Measurements from ENCODE around the gene RSKR.
"Not testable (repeated sequence)": the region's sequence is repeated elsewhere in the genome, so short reads cannot be mapped to it uniquely, and the experiment has no call there.

The RSKR gene

DNA sequence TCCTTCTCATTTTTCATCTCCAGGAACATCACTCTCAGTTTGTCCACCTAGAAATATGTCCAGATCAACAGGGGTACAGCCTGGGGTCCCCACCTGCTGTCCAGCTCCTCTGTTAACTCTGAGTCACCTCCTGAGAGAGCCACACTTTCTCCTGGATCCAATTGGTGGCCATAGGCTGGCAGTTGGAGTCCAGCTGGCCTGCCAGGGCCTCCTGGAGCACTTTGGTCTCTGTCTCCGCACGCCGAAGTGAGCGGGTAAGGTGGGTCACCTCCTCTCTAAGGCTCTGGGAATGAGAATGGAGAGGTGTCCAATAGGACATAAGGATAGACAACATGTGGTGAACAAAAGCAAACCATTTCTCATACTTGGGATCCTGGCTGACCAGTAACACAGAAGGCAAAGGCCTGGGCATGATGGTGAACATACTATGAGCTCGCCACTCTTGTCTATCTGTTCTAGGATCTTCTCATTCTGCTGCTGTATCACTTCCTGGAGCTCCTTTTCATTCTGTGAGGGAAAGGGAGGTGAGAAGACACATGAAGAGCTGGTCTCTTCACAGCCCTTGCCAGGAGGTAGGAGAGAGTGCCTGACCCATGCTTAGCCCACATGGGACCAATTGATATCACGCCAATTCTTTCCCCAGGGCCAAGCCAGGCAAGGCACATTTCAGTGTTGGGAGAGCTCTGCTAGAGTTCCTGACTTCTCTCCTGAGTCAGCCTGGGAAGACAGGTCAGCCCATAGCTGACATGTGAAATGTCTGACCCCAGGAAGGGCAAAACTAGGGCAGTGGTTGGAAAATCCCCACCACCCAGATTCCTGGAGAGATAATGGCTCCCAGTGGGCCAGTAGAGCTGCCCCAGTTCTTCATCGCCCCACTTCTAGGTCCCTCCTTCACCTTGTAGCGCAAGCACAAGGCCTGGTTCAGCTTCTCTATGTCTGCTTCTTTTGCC lies 35.5 kb downstream of the RSKR start:
- no peak for DNase-seq (ENCODE audit: low spot score)

DNA sequence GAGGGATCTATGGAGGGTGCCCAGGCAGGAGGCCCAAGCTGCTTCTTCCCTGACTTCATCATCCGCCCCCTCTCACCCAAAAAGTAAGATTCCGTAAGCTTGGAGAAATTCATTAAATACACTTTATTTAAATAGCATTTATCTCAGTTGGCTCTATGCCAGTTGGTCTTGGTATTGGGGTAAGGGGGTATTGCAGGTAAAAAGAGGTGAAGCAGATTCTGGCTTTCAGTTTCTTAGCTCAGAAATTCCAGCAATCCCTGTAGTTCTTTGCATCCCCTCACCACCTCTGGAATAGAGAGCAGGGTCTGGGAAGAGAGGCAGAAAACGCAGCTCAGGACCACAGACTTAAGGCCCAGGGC lies 36.5 kb downstream of the RSKR start:
- DNase-seq (ENCODE audit: low spot score): no peak

DNA sequence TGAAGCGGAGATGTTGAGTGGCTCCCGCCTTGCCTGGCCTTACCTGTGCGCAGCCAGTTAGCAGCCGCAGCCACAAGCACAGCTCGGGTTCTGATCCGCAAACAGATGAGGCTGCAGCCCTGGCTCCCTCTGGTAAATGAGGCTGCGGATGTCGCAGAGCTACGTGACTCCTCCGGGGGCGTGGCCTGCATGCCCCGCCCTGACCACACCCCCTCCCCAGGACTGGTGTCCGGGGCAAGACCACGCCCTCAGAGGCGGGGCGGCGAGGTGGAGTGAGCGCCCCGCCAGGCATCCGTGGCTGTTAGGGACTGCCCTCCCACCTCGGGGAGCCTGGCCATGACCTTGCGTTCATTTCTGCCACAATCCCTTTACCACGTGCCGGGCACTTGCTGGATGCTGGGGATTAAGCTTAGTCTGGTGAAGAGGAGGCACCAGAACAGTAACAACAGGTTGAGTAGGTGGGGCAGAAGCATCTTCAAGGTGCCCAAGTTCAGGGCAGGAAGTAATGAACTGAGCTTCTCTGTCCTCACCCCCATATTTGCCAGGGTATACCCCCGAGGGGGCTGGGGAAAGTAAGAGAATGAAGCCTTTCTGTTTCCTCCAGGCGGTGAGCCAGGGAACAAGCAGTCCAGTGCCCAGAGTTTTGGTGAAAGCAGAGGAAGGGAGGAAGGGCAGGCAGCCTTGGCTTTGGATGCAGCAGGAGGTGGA lies 37.1 kb downstream of the RSKR start, which contains the start of gene ALDOC:
TSS of gene ALDOC (minus strand) at position 138 of the 708 bp plus-strand sequence. CDS start 1,363 bp downstream, outside the sequence.
- DNase-seq (ENCODE audit: low spot score): peak; percentile 98

DNA sequence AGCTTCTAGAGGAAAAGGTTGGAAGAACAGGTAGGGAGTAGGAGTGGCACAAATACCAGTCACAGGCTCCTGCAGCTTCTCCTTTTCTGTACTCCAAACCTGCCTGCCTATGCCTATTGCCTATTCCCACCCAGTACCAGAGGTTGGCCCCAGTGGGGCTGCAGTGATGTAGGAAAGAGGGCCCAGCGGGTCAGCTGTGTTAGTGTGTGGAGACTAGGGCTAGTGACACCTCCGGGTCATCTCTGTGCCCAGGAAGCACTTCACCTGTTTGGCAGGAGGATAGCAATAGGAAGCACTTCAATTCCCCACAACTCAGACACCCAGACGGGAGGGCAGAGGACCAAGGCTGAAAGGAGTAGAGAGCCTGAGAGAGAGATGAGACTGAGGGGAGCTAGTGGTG lies 38.0 kb downstream of the RSKR start:
- not testable (repeated sequence) for DNase-seq (ENCODE audit: low spot score)

DNA sequence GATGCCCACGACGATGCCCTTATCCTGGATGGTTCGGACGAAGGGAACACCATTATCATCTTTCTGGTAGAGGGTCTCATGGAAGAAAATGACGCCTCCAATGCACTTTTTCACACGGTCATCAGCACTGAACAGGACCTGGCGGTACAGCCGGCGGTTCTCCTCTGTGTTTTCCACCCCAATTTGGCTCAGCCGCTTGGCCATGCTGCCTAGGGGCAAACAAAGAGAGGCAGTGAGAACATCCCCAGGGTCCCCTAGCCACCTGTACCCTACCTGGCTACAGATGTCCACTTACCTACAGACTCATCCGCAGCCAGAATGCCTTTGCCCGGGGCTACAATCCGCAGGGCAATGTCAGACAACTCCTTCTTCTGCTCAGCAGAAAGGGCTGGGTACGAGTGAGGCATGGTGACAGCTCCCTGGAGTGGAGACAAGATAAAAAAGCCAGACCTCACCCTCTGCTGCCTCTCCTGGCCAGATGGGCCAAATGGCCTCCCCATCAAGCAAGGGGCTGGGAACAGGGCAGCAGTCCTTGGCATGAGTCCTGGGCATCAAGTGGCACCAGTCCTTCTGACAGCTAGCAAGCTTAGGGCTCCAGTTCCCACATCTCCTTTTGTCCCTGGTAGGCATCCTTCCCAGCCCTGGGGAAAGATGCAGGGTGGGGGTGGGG lies 38.7 kb downstream of the RSKR start:
- DNase-seq (ENCODE audit: low spot score): peak; percentile 68

DNA sequence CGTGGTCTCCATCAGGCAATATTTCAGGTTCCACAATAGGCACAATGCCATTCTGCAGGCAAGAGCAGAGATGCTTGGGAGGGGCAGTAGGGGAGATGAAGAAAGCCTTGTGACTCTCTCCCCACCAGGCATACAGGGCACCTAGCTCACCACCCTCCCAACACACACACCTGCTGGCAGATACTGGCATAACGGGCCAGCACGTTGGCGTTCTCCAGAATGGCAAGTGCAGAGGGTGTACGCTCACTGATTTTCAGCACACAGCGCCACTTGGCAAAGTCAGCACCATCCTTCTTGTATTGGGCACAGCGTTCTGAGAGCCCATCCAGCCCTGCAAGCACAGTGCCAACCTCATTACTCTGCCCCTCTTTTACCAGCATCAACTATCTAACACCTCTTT lies 39.5 kb downstream of the RSKR start:
- no peak for DNase-seq (ENCODE audit: low spot score)

DNA sequence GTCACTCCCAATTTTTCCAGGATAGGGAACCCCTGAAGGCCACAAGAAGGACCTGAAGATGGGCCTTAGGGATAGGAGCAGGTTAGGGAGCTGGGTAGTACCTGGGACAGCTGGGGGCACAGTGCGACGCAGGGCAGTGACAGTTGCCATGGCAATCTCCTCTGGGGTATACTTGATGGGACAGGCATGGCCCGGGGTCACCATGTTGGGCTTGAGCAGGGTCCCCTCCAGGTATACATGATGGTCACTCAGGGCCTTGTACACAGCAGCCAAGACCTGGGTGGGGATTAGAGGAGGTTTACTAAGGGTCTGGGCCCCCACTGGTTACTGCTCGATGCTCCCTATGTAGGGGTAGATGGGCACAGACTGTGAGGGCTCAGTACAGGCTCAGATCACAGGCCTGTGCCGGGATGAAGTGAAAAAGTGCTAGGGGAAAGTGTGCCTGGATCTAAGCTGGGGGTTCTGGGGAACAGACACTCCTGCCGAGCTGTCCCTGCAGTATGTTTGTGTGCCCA lies 40.0 kb downstream of the RSKR start:
- DNase-seq (ENCODE audit: low spot score): no peak

DNA sequence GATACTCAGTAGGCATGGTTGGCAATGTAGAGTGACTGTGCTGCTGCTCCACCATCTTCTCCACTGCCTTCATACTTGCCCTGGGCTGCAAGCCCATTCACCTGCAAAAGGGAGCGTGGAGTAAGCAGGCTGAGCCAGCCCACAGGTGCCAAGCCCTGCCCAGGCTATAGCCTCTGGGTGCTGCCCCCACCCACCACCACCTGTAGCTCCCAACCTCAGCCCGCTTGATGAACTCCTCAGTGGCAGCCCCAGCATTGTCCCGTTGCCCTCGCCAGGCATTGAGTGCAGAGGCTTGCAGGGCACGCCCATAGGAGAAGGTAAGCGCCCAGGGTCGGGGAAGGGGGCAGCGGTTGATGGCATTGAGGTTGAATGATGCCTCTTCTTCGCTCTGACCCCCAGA lies 40.5 kb downstream of the RSKR start:
- DNase-seq (ENCODE audit: low spot score): no peak

DNA sequence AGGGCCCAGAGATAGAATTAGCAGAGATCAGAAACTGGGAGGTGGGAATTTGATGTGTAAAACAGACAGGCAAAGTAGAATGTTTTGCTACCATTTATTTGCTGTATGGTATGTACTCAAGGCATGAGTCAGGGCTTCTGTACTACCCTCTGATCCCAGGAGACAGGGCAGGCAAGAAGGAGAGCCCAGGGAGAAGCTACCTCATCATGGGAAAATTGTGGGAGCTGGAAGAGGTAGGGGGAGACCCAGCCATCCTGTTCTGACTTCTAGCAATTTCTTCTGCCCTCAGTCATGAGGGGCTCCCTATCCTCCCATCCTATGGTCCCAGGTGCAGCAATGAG lies 41.0 kb downstream of the RSKR start:
- DNase-seq (ENCODE audit: low spot score): no peak

DNA sequence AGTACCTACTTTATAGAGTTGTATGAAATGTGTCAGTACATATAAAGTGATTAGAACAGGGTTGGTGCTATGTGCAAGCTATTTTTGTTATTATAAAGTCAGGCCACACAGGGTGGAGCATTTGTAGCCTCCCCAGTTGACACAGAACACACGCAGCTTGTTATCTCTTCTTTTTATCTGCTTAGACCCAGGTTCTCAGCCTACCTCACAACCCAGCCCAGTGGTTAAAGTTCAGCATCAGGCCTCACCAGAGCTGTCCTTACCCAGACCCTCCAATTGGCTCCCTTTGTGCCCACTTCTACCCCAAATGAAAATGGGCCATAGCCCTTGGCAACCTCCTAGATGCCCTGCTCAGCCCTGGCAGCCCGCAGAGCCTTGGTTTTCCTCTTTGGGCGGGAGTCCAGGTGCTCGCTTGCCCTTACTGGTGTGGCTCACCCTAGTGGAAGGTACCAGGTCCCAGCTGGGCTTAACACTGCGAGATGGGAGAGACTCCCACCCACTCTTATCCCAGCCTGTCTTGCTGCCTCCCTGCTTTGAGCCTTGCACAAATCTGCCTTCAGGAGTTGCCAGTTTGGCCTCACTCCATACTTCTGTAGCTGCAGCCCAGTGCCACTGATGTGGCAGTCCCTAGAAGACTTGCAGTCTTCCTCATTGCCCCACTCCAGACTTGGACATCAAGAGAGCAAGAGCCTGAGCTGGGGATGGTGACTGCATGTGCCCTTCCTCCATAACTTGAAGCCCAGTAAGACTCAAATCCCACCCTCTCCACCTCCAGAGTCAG lies 41.5 kb downstream of the RSKR start:
- no peak for DNase-seq (ENCODE audit: low spot score)

DNA sequence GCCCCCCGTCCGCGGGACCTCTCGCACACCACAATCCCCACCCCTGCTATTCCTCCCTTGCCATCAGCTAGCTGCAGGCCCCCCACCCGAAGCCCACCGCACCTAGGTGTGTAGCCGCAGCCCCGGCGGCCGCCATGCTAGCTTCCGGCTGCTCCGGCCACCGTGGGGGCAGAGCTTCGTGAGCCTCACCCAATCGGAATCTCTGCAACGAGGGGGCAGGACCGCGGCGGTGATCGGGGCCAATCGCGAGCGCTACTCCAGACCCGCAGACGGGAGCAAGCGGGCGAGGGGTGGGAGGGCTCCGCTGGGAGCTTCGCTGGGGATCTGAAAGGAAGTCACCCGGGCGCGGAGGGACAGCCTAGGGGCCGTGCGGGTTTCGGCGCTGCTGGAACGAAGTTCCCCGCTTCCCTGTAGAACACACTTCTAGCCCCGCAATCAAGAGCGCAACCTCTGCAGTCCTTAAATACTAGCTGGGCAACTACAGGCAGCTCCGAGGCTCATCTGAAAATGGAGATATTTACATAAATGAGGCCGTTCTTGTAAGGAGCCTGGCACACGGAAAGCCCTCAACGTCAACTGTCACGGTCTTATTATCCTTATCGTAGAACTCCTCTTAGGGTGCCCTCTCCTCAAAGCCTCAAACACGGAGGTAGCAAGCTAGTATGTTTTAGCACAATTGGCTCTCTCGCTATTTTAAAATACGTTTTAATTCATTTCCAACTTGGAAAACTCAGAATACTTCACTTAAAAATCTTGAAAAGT lies 42.4 kb downstream of the RSKR start, which contains the start of gene PIGS:
TSS of gene PIGS (minus strand) at position 164 of the 762 bp plus-strand sequence. CDS start at position 136, 28 bp downstream.
- peak; percentile 91 for DNase-seq (ENCODE audit: low spot score)

DNA sequence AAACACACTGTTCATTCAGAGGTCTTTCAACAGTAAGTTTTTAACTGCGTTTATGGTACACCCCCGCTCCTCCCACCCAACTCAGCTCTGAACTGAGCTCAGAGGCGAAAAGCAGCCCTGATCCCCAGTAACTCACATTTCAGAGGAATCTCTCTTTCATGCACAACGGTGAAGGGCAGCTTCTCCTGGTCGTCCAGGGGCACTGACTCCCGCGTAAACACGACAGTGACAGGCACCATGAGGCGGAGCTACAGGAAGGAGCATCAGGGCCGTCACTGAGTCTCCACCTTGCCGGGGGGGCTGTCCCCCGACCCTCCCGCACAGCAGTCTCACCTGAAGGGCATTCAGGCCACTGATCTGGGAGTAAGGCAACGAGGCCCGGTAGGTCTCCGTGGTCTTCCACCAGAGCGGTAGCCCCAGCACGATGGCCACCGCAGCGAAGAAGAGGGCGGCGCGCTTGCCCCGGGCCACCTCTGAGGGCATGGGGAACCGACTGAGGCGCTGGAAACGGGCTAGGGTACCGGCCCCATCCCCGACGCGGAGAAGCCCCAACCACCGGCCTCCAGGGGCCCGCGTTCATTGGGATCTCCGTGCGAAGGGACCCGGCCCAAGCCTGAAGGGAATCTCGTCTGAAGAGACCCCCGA lies 43.1 kb downstream of the RSKR start:
- DNase-seq (ENCODE audit: low spot score): peak; percentile 45

DNA sequence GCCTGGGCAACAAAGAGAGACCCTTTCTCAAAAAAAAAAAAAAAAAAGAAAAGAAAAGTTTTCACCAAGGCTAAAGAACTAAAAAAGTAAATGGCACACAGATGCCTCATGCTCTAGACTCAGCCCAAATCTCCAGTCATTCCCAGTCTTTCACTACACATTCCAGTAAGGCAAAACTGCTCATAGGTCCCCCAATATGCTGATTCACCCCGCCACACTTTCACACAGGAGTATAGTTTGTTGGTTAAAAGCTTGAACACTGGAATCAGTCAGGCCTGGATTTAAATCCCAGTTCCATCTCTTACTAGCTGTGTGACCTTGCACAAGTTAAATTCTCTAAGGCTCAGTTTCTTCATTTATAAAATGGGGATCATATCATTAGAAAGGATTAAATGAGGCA lies 44.5 kb downstream of the RSKR start:
- DNase-seq (ENCODE audit: low spot score): no peak

DNA sequence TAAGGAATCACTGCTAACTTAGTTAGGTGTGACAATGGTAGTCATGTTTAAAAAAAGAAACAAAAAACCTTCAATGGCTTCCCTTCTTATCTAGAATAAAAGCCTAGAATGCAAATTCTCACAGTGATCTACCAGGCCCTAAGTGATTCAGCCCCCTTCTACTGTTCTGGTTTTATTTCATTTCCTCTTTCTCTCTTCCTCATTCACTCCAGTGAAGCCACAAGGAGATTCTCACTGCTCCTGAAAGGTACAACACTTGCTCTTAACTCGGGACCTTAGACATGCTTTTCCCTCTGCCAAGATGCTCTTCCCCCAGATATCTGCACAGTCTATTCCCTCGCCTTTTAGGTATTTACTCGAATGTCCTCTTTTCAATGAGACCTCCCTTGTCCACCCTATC lies 46.4 kb downstream of the RSKR start:
- peak; percentile 44 for DNase-seq (ENCODE audit: low spot score)

DNA sequence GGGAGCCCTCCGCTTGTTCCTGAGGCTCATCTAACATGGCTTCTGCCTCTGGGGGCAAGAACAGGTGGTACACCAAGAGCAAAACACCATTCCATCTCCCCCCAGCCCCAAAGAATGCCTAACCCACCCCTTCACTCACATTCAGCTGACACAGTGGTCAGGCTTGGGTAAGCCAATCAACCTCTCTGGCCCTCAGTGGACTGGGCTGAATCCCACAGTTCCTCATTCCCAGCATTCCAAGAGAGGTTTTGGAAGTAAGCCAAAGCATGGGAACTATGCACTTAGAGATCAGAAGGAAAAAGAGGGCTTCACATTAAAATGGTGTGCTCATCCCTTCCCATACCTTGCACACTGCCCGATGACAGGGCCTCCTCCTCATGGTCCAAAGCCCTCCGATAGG lies 50.5 kb downstream of the RSKR start:
- DNase-seq (ENCODE audit: low spot score): no peak
